ENCODE measurements around the gene MX2. TPM values are rescaled to one million over a fixed set of nuclear protein-coding genes. Genes with fewer than 3 reads are reported as not detected.

MX2 gene
- total RNA-seq, 6 experiments from 2014 or later = 0.11 to 0.61 (median 0.36) TPM; not detected in 1

- Mint-ChIP-seq H3K4me3 (no peak overlapping the region), H3K36me3 (ENCODE audit: low read depth) (no peaks in the 10 kb centered on the region), H3K27me3 (ENCODE audit: insufficient read depth) (peaks cover 14% of the 10 kb centered on the region), H3K27ac (no peak overlapping the region), H3K9me3 (no peaks in the 10 kb centered on the region; the same call in 1 of the 2 replicates), H3K4me1 (ENCODE audit: low read depth) (no peaks in the 10 kb centered on the region)
- no peak for DNase-seq
- no peak for TF ChIP-seq CTCF (IDR thresholded peaks at IDR 0.05)
These were observed 12.7 kb upstream of the MX2 start for GRCh38 chr21:41349126-41349525.

- Mint-ChIP-seq H3K9me3 (no peaks in the 10 kb centered on the region; the same call in 1 of the 2 replicates), H3K4me3 (no peak overlapping the region), H3K4me1 (ENCODE audit: low read depth) (no peaks in the 10 kb centered on the region), H3K27ac (no peak overlapping the region), H3K27me3 (ENCODE audit: insufficient read depth) (peaks cover 14% of the 10 kb centered on the region), H3K36me3 (ENCODE audit: low read depth) (no peaks in the 10 kb centered on the region)
- TF ChIP-seq CTCF (IDR thresholded peaks at IDR 0.05) = no peak
- DNase-seq = no peak
These were observed 12.0 kb upstream of the MX2 start for GRCh38 chr21:41349619-41350390.

GRCh38 chr21:41350436-41351155, 11.2 kb upstream of the MX2 start:
- H3K4me3 Mint-ChIP-seq = no peak overlapping the region
- no peaks in the 10 kb centered on the region for H3K36me3 Mint-ChIP-seq (ENCODE audit: low read depth)
- DNase-seq = no peak
- H3K27me3 Mint-ChIP-seq (ENCODE audit: insufficient read depth) = peaks cover 14% of the 10 kb centered on the region
- no peaks in the 10 kb centered on the region for H3K4me1 Mint-ChIP-seq (ENCODE audit: low read depth)
- TF ChIP-seq CTCF (IDR thresholded peaks at IDR 0.05) = no peak
- no peaks in the 10 kb centered on the region; the same call in 1 of the 2 replicates for H3K9me3 Mint-ChIP-seq
- H3K27ac Mint-ChIP-seq = no peak overlapping the region

GRCh38 chr21:41357546-41357945, 4.3 kb upstream of the MX2 start:
- Mint-ChIP-seq H3K4me3 (no peak overlapping the region), H3K27ac (no peak overlapping the region), H3K36me3 (ENCODE audit: low read depth) (no peaks in the 10 kb centered on the region), H3K4me1 (ENCODE audit: low read depth) (peaks cover 17% of the 10 kb centered on the region), H3K27me3 (ENCODE audit: insufficient read depth) (peaks cover 8% of the 10 kb centered on the region; the same call in 1 of the 2 replicates), H3K9me3 (no peaks in the 10 kb centered on the region)
- no peak for DNase-seq
- TF ChIP-seq CTCF (IDR thresholded peaks at IDR 0.05) = no peak

- peaks cover 8% of the 10 kb centered on the region; the same call in 1 of the 2 replicates for H3K27me3 Mint-ChIP-seq (ENCODE audit: insufficient read depth)
- H3K4me1 Mint-ChIP-seq (ENCODE audit: low read depth) = peaks cover 25% of the 10 kb centered on the region
- no peaks in the 10 kb centered on the region for H3K9me3 Mint-ChIP-seq
- H3K27ac Mint-ChIP-seq = no peak overlapping the region
- H3K36me3 Mint-ChIP-seq (ENCODE audit: low read depth) = no peaks in the 10 kb centered on the region
- no peak overlapping the region for H3K4me3 Mint-ChIP-seq
- TF ChIP-seq CTCF (IDR thresholded peaks at IDR 0.05) = no peak
- no peak for DNase-seq
These were observed 3.3 kb upstream of the MX2 start for GRCh38 chr21:41358193-41359166.
